KMS-11 (cell line): ENCODE measurements around the gene GADD45GIP1.
A peak's percentile ranks its signal among the peaks of the same experiment; 100 is the strongest.
"Not testable (repeated sequence)": the region's sequence is repeated elsewhere in the genome, so short reads cannot be mapped to it uniquely, and the experiment has no call there.

Experiments
- H2AFZ ChIP-seq: fragments of 200-600 bp; sonication (generic); 2 replicates; pipeline ENCODE4 v1.6.1; 2016; ENCODE audit warnings: antibody characterized with exemption, mixed run types, low read depth
- H3K27ac ChIP-seq: fragments of 200-600 bp; sonication (generic); 2 replicates; pipeline ENCODE4 v1.6.1; 2016; ENCODE audit warnings: mild to moderate bottlenecking, mixed run types
- H3K27me3 ChIP-seq: fragments of 200-600 bp; sonication (generic); 2 replicates; pipeline ENCODE4 v1.6.1; 2017; ENCODE audit warnings: mild to moderate bottlenecking, low read depth, mixed run types, moderate library complexity; ENCODE audit not compliant: insufficient read depth
- H3K36me3 ChIP-seq: fragments of 200-600 bp; sonication (generic); 2 replicates; pipeline ENCODE4 v1.6.1; 2017; ENCODE audit warnings: mild to moderate bottlenecking, mixed run types; ENCODE audit not compliant: insufficient read depth
- H3K4me1 ChIP-seq: fragments of 200-600 bp; sonication (generic); 2 replicates; pipeline ENCODE4 v1.6.1; 2016; ENCODE audit warnings: mild to moderate bottlenecking, low read depth, mixed run types; ENCODE audit not compliant: poor library complexity, severe bottlenecking
- H3K4me2 ChIP-seq: fragments of 200-600 bp; sonication (generic); 2 replicates; pipeline ENCODE4 v1.7.0; 2016; ENCODE audit warnings: mild to moderate bottlenecking, mixed run types
- H3K4me3 ChIP-seq: fragments of 200-600 bp; sonication (generic); IDR thresholded peaks from 2 replicates; pipeline ENCODE4 v1.6.1; 2017; ENCODE audit warnings: low read depth, low read length, mixed read lengths; ENCODE audit not compliant: insufficient read depth
- H3K79me2 ChIP-seq: fragments of 200-600 bp; sonication (generic); 2 replicates; pipeline ENCODE4 v1.6.1; 2016; ENCODE audit warnings: low read depth, mixed run types; ENCODE audit not compliant: insufficient read depth
- H3K9ac ChIP-seq: fragments of 200-600 bp; sonication (generic); 2 replicates; pipeline ENCODE4 v1.6.1; 2016; ENCODE audit warnings: mild to moderate bottlenecking, mixed run types
- H4K20me1 ChIP-seq: fragments of 200-600 bp; sonication (generic); 2 replicates; pipeline ENCODE4 v1.6.1; 2016; ENCODE audit warnings: mild to moderate bottlenecking, mixed run types; ENCODE audit not compliant: insufficient read depth
- CTCF ChIP-seq: fragments of 200-600 bp; sonication (generic); conservative IDR thresholded peaks from 2 replicates; pipeline ENCODE4 v1.6.1; 2017; ENCODE audit warnings: low read depth, mild to moderate bottlenecking, antibody characterized with exemption, low read length, moderate library complexity, mixed read lengths

GADD45GIP1 gene

DNA sequence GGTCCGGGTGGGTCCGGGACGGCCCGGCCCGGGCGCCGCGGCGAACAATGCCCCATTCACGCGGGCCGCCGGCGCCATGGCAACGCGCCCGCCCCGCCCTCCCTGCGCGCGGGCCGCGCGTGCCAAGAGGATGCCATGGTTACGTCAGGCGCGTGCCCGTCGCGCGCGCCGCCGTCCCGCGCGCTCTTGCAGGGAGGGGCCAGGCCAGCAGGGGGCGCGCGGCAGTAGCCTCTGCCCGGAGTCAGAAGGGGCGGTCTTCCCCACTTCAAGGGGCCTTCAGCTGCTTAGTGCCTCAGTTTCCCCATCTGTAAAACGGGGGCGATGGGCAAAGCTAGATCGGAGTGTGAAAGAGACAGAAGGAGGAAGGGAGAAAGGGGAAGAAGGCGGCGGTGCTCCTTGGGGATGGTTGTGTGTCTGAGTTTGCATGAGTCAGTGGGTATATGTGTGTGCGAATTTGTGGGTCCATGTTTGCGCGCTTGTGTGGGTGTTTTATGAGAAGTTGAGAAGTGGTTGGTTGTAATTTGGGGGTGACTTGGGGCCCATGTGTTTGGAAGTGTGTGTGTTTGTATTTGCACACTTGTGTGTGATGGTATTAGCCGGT, 26.6 kb upstream of the GADD45GIP1 start:
- Histone ChIP-seq H3K4me1 (peaks cover 33% of the 10 kb centered on the region), H3K79me2 (no peaks in the 10 kb centered on the region), H3K36me3 (no peaks in the 10 kb centered on the region), H2AFZ (peak overlapping the region; percentile 38; the same call in 1 of the 2 replicates), H3K4me2 (peak overlapping the region; percentile 25; the same call in 1 of the 2 replicates), H4K20me1 (no peaks in the 10 kb centered on the region), H3K9ac (no peak overlapping the region), H3K4me3 (no peak overlapping the region), H3K27ac (no peak overlapping the region), H3K27me3 (peaks cover 44% of the 10 kb centered on the region)
- peak; percentile 88 for TF ChIP-seq CTCF

GRCh38 chr19:12983091-12983490, 26.1 kb upstream of the GADD45GIP1 start:
- no peaks in the 10 kb centered on the region for H3K79me2 ChIP-seq
- H3K27ac ChIP-seq: no peak overlapping the region
- no peak overlapping the region for H3K4me3 ChIP-seq
- TF ChIP-seq CTCF: no peak
- peaks cover 44% of the 10 kb centered on the region for H3K27me3 ChIP-seq
- H3K4me1 ChIP-seq: peaks cover 30% of the 10 kb centered on the region
- H2AFZ ChIP-seq: peak overlapping the region; percentile 38; the same call in 1 of the 2 replicates
- H3K4me2 ChIP-seq: peak overlapping the region; percentile 25; the same call in 1 of the 2 replicates
- H3K36me3 ChIP-seq: no peaks in the 10 kb centered on the region
- H3K9ac ChIP-seq: no peak overlapping the region
- no peaks in the 10 kb centered on the region for H4K20me1 ChIP-seq

- TF ChIP-seq CTCF: no peak
- no peak overlapping the region for H3K4me3 ChIP-seq
- no peak overlapping the region for H2AFZ ChIP-seq
- no peaks in the 10 kb centered on the region for H4K20me1 ChIP-seq
- H3K4me2 ChIP-seq: peak overlapping the region; percentile 25; the same call in 1 of the 2 replicates
- no peak overlapping the region for H3K27ac ChIP-seq
- H3K9ac ChIP-seq: no peak overlapping the region
- peaks cover 25% of the 10 kb centered on the region for H3K4me1 ChIP-seq
- no peaks in the 10 kb centered on the region for H3K79me2 ChIP-seq
- H3K27me3 ChIP-seq: peaks cover 44% of the 10 kb centered on the region
- no peaks in the 10 kb centered on the region for H3K36me3 ChIP-seq
These were observed 25.6 kb upstream of the GADD45GIP1 start for GRCh38 chr19:12982648-12983047.

DNA sequence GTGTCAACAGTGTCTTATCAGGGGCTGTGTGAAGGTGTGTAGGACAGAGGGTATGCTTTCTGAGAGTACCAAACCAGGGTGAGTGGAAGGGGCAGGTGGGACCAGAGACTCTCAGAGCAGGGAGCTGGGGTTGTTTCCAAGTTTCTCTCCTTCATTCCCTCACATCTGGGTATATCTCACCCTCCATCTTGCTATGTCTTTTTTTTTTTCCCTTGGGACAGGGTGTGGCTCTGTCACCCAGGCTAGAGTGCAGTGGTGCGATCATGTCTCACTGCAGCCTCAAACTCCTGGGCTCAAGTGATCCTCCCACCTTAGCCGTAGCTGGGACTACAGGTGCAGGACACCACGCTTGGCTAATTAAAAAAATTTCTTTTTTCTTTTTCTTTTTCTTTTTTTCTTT, 23.0 kb upstream of the GADD45GIP1 start:
- Histone ChIP-seq H3K27me3 (peaks cover 40% of the 10 kb centered on the region), H3K4me3 (no peak overlapping the region)
- TF ChIP-seq CTCF: no peak

DNA sequence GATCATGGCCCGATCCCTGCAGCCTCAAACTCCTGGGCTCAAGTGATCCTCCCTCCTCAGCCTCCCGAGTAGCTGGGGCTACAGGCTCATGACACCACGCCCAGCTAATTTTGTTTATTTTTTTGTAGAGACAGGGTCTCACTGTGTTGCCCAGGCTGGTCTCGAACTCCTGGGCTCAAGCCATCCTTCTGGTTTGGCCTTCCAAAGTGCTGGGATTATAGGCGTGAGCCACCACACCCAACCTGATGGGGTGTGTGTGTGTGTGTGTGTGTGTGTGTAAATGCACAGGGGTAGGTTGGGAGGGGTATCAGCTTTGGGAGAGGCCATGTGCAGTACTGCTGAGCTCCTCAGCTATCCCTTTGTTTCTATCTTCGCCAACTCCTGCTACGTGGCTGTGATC, 19.1 kb upstream of the GADD45GIP1 start:
- peaks cover 20% of the 10 kb centered on the region for H3K27me3 ChIP-seq
- not testable (repeated sequence) for H3K9ac ChIP-seq, H3K27ac ChIP-seq, H2AFZ ChIP-seq, H3K4me2 ChIP-seq, H3K36me3 ChIP-seq, H3K79me2 ChIP-seq, H4K20me1 ChIP-seq, H3K4me3 ChIP-seq
- H3K4me1 ChIP-seq: peaks cover 14% of the 10 kb centered on the region

More for the DNA sequence above, 23.0 kb upstream of the GADD45GIP1 start:
- Histone ChIP-seq H3K36me3 (no peaks in the 10 kb centered on the region), H3K27ac (no peak overlapping the region), H3K79me2 (no peaks in the 10 kb centered on the region), H3K4me1 (peaks cover 15% of the 10 kb centered on the region), H2AFZ (no peak overlapping the region), H3K4me2 (no peak overlapping the region), H4K20me1 (no peaks in the 10 kb centered on the region), H3K9ac (no peak overlapping the region)
